Urothelium cell line (cell line): ENCODE results near the gene USP19.

Experiments used
- DNase-seq: peaks from one replicate; pipeline ENCODE4 v3.0.0; 2011; ENCODE audit warnings: low spot score, mixed read lengths
- FAIRE-seq: peaks from 2 replicates; lab custom pipeline; 2011; peaks lifted over from hg19 to GRCh38; lab: Jason Lieb, UNC

The USP19 gene, protein sequence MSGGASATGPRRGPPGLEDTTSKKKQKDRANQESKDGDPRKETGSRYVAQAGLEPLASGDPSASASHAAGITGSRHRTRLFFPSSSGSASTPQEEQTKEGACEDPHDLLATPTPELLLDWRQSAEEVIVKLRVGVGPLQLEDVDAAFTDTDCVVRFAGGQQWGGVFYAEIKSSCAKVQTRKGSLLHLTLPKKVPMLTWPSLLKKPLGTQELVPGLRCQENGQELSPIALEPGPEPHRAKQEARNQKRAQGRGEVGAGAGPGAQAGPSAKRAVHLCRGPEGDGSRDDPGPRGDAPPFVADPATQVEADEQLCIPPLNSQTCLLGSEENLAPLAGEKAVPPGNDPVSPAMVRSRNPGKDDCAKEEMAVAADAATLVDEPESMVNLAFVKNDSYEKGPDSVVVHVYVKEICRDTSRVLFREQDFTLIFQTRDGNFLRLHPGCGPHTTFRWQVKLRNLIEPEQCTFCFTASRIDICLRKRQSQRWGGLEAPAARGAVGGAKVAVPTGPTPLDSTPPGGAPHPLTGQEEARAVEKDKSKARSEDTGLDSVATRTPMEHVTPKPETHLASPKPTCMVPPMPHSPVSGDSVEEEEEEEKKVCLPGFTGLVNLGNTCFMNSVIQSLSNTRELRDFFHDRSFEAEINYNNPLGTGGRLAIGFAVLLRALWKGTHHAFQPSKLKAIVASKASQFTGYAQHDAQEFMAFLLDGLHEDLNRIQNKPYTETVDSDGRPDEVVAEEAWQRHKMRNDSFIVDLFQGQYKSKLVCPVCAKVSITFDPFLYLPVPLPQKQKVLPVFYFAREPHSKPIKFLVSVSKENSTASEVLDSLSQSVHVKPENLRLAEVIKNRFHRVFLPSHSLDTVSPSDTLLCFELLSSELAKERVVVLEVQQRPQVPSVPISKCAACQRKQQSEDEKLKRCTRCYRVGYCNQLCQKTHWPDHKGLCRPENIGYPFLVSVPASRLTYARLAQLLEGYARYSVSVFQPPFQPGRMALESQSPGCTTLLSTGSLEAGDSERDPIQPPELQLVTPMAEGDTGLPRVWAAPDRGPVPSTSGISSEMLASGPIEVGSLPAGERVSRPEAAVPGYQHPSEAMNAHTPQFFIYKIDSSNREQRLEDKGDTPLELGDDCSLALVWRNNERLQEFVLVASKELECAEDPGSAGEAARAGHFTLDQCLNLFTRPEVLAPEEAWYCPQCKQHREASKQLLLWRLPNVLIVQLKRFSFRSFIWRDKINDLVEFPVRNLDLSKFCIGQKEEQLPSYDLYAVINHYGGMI (N-terminal part only)

DNA sequence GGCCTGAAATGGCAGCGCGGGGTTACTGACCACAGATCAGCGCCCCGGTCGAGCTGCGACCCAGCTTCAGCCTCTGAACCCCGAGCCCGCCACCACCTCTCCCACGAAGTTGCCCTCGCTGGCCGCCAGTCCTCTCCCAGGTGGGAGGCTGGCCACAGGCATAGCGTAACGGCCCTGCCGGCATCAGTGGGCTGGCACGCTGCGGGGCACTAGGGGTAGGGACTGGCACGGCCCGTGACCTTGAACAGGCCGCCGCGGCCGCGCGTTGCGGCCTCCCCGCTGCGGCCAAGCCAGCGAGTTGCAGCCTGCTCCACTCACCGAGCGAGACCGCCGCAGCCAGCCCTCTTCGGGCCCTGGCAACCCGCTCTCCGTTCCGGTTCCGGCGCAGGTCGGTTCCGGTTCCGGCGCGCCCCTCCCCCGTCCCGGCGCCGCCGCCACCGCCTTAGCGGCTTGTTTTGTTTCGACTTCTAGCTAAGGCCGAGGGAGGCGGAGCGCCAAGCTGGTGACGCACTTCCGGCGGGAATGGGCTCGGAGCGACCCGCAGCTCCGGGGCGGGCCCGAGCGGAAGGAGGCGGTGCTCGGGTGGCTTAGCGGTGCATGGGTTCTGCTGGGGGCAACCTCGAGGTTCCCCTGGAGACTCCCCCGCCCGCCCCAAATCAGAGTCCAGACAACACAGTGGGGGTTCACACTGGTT lies at the start of gene USP19:
USP19 (minus strand) TSS at position 386 of the 694 bp plus-strand sequence. CDS start 1,678 bp downstream, outside the sequence.
- FAIRE-seq, result peak; percentile 91
- DNase-seq, result peak; percentile 96

DNA sequence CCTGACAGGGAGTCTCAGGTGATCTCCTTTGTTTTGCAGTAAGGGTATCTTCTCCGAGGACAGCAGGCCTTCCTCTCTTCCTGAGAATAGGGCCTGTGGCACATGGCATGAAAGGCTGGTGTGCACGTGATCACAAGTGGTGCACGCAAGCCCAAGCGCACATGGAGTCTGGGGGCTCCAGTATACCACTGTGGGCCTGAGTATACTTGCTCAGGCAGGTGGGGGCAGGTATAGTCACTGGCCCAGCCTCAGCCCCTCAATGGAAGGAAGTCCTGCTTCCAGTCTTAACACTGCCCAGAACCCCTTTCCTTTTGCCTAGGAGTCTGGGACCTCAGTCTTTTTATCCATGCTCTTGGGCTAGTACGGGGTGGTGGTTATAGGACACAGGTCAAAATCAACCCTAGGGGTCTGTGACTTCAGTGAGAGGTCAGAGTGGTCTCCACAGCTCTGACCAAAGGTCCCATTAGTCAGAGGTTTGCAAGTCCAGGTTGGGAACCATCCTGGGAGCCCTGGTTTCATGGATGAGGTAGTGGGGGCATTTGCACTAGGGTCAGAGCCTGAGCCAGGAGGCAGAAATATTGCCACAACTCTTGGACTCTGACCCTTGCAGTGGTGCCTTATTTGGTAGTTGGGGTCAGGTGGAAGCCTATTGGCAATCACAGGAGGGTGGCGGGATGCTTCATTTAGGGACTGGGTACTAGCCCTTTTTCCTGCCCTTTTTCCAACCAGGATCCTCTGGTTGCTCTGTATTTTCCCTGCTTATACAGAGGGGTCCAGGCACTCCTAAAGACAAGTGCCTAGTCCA lies 46.3 kb upstream of the USP19 start:
- FAIRE-seq (no peak), DNase-seq (no peak)

DNA sequence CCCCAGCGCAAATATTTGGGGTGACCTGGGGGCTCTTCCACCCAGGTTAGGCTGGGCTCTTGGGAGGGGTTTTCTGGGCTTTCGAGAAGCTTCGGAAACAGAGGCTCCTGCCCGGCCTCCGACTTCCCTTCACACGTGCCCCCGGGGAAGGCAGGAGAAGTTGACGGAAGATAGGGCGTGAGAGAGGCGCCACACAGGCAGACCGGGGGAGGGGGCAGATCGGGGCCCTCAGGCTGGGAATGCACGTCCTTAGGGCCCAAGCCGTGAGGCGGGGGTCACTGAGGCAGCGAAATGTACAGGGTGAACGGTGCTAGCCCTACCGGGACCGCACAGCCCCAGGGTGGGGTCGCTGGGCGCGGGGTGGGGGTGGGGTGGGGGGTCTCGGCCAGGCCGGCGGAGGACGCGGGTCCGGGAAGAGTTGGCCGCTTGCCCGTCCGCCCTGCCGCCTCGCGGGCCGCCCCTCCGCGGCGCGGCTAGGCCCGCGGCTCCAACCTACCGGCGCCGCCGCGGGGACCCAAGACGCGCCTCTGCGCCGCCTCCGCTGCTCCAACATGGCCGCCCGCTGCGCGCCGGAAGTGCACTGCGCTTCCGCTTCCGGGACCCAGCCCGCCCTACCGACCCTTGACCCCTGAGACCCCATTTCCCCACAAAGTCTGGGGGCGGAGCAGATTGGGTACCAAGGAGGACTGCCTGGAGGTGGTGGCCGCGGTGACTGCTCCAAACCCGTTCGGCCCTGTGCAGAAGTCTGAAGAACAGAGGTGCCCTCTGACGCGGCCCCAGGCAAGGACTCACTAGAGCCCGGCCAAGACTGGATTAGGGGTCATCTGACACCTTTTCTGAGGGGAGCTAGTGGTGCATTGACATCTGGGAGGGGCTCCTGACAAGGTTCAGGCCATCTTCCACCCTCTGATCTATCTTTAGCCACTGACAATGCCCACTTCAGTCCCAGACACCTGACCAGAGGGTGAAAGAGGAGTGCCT lies 45.4 kb upstream of the USP19 start, which contains the start of gene CCDC71:
CCDC71 (minus strand) TSS at position 561 of the 981 bp plus-strand sequence. CDS start 2,123 bp downstream, outside the sequence.
- DNase-seq (peak; percentile 91), FAIRE-seq (peak; percentile 82)

DNA sequence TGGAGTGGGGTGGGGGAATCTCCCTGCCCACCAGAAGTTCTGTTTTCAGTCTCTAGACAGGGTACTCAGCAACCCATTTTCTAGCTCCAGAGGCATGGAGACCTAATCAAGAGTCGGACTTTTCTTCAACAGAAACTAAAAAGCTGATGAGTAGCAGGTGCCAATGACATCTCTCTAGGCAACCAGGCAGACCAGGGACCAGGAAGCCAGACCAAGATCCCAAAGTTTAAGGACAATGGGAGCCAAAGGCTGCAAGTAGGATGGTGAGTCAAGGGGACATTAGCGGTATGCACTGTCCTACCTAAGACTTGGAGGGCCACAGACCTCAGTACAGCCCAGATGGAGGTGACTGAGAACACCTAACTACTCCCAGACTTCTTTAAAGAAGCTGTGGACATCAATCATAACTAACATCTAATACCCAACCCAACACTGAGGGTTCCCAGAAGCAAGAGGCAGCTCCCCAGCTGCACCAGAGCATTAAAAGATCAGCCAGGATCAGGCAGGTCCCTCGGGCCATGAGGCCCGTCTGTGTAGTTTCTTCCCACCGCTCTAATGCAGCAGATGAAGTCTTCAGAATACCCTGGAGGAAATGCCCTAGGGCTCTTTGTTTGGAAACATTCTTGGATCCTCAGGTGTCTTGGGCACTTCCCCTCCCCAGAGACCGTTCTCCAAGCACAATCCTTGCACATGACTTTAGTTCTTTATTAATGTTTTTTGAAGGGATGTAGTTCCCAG lies 44.5 kb upstream of the USP19 start:
- FAIRE-seq, result no peak

DNA sequence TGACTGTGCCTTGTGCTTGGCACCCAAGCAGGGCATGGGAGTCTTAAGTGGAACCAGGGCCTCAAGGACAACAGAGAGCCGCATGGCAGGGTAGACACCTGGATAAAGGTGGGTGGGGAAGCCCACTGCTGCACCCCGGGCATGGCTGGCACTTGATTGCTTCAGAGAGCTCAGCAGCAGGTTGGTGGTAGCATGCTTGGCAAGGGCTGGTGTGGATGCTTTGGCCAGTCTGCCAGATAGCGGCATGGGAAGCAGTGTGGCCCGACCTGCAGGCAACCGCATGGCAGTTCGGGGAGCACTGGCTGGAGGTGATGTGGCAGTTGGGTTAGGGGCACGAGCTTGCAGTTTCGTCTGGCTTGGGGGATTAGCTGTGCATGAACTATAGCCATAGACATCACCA lies 43.0 kb upstream of the USP19 start:
- DNase-seq (no peak), FAIRE-seq (no peak)

More for the DNA sequence above, 44.5 kb upstream of the USP19 start:
- no peak for DNase-seq

DNA sequence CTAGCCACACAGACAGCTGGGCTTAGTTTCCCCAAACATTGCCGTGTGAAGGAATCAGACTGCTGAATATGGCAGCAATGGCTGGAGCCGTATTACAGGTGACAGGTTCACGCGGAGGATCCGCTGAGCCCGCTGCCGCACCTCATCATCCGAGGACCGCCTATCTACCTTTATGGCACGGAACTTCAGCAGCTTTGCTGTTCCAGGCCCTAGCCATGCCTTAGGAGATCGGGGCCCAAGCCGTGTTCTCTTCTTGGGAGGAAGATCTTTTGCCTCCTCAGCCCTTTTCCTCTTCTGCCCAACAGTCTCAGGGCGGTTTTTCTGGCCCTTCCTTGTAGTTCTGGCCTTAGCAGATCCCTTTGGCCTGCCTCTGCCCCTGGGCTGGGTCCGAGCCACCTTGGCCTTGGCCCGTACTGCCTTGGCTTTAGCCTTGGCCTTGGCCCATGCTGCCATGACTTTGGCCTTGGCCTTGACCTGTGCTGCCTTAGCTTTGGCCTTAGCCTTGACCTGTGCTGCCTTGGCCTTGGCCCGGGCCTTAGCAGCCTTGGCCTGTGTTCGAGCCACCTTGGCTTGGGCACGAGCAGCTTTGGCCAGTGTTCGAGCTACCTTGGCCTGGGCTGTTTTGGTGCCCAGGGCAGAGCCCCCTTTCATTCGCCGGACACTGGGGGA lies 42.3 kb upstream of the USP19 start:
- FAIRE-seq (no peak), DNase-seq (no peak)

DNA sequence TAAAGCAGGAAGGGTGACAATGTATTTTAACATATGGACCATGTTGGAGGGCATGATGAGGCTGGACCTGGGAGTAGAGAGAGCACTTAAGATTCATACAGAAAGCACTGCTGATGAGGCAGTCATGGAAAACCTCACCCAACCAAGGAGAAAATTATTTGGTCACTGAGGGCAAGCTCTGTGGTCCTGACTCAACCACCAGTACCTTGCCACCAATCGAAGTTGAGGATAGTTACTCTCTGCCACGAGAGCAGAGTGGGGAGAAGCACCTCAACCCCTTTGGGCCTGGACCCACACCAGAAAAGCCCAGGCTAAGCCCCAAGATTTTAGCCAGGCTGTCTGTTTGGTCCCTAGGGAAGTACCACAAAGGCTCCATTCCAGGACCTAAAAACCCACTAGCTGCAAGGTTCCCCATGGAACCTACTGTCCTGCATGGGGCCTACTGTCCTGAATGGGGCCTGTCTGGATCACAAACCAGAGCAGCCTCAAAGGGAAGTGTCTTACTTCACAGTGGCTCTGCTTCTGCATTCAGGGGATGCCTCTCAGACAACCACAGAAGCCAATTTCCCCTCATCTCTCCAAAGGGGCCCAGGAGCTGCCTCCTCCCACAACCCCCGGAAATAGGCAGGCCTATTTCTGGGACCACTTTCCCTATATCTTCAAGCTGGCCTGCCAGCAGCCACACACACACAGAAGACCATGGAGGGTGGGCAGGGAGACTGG lies 41.3 kb upstream of the USP19 start:
- FAIRE-seq (no peak), DNase-seq (no peak)

DNA sequence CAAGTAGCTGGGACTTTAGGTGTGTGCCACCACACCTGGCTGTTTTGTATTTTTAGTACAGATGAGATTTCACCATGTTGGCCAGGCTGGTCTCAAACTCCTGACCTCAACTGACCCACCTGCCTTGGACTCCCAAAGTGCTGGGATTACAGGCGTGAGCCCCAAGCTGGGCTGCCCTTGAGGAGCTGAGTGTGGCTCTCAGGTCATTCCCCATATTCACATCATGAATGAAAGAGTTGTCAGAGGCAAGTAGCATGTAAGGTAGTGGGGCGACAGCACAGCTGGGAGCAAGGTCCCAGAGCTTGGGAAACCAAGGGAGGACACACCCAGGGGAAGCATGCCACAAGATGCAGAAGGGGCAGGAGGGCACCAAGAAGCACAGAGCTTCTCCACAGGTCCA lies 40.6 kb upstream of the USP19 start:
- FAIRE-seq, result no peak
- DNase-seq, result no peak

DNA sequence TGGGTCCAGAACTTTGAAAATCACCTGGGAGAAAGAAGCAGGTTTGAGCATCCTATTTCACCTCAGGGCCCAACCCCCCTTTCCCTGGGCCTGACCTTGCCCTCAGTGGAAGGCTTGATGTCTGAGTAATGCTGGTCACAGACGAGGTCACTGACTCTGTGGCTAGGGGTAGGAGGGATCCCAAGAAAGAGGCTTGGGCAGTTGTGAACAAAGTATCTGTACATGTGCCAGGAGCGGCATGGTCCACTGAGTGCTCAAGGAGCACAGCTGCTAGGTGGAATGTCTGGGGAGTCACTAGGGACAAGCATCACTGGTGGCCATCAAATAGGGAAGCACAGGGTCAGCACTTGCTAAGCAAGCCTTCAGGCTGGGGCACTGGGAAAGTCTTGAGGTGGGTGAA lies 38.2 kb upstream of the USP19 start:
- no peak for FAIRE-seq

DNA sequence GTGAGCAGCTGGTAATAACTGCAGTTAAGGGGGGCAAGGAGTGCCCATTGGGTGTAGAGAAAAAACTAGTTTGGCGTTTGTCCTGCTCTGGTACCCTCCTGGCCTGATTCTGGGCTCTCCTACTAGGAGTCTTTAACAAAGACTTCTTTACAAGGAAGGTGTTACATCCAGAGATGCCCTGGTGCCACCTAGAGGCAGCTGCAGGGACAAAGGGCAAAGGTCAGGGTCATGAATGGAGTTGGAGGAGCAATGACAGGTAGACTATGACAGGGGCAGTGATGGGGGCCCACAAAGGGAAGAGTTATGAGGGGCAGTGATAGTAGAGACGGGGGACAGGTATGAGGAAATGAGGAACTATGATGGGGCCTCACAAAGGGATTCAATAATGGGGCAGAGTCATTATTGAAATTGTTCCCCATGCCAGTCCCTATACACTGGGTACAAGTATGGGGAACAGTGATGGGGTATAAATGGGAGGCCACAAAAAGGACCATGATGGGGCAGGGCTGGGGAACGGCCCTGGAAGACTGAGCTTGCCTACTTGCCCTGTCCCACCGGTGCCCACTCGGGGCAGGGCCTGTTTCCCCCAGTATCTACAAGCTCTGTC lies 37.6 kb upstream of the USP19 start:
- no peak for FAIRE-seq
- DNase-seq, result peak; percentile 36

More for the DNA sequence above, 38.2 kb upstream of the USP19 start:
- no peak for DNase-seq

DNA sequence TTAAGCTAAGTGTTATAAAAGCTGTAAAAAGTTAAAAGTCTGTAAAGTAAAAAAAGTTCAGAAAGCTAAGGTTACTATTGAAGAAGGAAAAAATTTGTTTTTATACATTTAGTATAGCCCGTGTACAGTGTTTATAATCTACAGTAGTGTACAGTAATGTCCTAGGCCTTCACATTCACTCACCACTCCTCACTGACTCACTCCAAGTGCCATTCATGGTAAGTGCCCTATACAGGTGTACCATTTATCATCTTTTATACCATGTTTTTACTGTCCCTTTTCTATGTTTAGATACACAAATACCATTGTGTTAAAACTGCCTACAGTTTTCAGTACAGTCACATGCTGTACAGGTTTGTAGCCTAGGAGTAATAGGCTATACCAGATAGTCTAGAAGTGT lies 36.7 kb upstream of the USP19 start:
- FAIRE-seq, result peak; percentile 48
- no peak for DNase-seq

DNA sequence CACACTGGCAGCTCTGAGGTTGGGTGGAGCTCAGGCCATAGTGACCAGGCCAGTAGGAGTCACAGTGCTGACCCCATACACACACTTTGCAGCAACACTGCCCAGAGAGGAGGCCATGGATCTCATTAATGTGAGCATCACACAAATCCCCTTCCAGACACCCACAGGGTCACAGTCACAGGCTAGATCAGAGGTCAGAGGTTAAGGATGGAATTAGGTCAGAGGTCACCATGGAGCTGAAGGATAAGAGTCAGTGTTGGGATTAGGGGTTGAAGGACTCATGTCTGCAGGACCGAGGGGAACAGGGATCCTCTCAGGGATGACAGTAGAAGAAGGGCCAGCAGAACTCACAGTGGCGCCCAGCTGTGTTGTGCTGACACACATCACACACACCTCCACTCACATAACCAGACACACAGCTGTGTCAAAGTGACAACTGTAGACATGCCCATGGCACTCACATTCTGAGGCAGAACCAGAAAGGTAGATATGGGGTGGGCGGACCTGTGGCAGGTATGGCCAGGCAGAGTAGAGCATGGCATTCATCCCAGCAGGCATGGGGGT lies 32.8 kb upstream of the USP19 start:
- FAIRE-seq (no peak), DNase-seq (no peak)

DNA sequence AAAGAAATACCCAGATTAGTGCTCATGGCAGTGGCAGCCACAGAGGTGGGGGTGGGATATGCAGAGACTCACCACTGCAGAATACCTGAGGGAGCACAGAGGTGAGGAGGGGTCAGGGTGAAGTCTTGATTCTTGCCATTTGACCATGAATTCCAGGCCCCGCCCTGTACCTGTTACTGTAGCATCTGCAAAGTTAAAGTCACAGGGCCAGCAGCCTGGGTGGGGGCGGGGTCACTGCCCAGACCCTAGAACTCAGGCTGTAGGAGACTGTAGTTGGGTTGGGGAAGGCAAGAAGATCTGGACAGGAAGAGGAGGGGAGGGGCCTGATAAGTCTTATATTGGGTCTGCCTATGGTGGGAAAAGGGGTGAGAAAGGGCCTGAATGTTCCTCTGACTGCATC lies 31.0 kb upstream of the USP19 start:
- DNase-seq (no peak), FAIRE-seq (no peak)

DNA sequence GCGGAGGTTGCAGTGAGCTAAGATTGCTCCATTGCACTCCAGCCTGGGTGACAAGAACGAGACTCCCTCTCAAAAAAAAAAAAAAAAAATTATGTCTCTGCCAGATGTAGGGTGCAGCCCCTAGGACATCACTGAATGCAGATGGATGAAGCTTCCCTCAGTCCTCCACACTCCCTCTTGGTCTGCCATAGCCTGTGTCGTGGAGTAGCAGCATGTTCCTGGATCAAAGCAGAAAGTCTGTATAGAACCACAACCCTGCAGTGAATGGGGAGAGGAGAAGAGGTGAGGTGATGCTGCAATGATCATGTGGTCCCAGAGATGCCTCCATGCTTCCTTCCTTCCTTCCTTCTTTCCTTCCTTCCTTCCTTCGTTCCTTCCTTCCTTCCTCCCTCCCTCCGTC lies 27.5 kb upstream of the USP19 start:
- DNase-seq (no peak), FAIRE-seq (no peak)

DNA sequence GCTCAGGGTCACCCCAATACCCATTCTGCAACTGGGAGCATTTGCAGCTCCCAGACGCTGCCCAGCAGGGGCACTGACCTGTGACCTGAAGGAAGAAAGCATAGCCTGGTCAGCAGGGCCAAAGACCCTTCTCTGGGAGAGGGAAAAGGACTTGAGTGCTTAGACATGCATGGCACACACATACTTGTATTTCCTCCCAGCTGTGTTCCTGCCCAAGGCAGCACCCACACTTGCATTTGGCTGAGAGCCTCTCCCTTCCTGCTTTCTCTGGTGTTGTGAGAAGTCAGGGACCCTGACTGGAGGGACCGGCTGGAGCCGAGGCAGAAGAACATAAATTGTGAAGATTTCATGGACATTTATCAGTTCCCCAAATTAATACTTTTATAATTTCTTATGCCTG lies 19.5 kb upstream of the USP19 start:
- DNase-seq (no peak), FAIRE-seq (peak; percentile 44)

DNA sequence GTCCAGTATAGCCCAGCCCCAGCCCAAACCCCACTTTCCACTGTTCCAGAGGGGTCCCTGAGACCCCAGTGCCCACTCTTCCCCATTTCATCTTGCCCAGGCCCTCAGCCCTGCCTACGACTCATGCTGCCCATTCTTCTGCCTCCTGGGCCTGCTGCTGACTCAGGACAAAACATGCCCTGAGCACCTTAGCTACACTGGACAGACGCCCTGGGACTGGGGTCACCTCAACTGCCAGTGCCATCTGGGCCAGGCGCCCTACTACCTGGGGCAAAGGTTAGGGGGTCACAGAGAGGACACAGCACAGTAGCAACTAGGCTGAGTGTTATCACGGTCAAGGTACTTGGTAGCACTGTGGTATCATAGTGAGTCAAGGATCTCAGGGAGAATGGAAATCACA lies 14.9 kb upstream of the USP19 start:
- DNase-seq, result no peak
- no peak for FAIRE-seq
